Stimulated activated CD4-positive, alpha-beta T cell treated with anti-CD3 and anti-CD28 coated beads, Interleukin-12 subunit alpha, Interleukin-12 subunit beta, amount 100 ng/mL, for 24 hours (primary cell): ENCODE measurements around the gene PRPF31.
"Not testable (repeated sequence)": the region's sequence is repeated elsewhere in the genome, so short reads cannot be mapped to it uniquely, and the experiment has no call there.

Source experiments
- DNase-seq, 2 experiments: peaks; one replicate each; pipeline ENCODE4 v3.0.0-alpha.2; 2020; ENCODE audit warnings: low read depth in 2 of 2

The PRPF31 gene

GRCh38 chr19:54162884-54163283 is 47.3 kb downstream of the PRPF31 start:
- no peak for DNase-seq

GRCh38 chr19:54164369-54165068 is 49.0 kb downstream of the PRPF31 start:
- DNase-seq: peak in 1 of 2 experiments; percentile 55

GRCh38 chr19:54165222-54165621 is 49.7 kb downstream of the PRPF31 start:
- no peak for DNase-seq

GRCh38 chr19:54168174-54168917 is 52.8 kb downstream of the PRPF31 start:
- DNase-seq: peak; percentile 76 to 96

- DNase-seq: no peak
Observed at GRCh38 chr19:54169149-54169740, 53.7 kb downstream of the PRPF31 start.

GRCh38 chr19:54171736-54172431 is 56.3 kb downstream of the PRPF31 start:
- DNase-seq: not testable (repeated sequence)

- DNase-seq: no peak
Observed at GRCh38 chr19:54172471-54173358, 57.2 kb downstream of the PRPF31 start, which contains the start of gene TMC4. Gene TMC4, minus strand, starts transcription at chr19:54173160. Its CDS starts 43 bp downstream, at chr19:54173117.

GRCh38 chr19:54173359-54173699 is 57.8 kb downstream of the PRPF31 start:
- DNase-seq: no peak

- DNase-seq: no peak
Observed at GRCh38 chr19:54173951-54174834, 58.6 kb downstream of the PRPF31 start.

- DNase-seq: no peak
Observed at GRCh38 chr19:54178581-54179261, 63.2 kb downstream of the PRPF31 start.

- DNase-seq: no peak
Observed at GRCh38 chr19:54179262-54179852, 63.8 kb downstream of the PRPF31 start.

GRCh38 chr19:54179921-54180461 is 64.4 kb downstream of the PRPF31 start:
- DNase-seq: no peak

- DNase-seq: no peak
Observed at GRCh38 chr19:54180691-54181091, 65.1 kb downstream of the PRPF31 start.
